Measurements from ENCODE around the gene ASIC3. TPM values are rescaled to one million over a fixed set of nuclear protein-coding genes. Genes with fewer than 3 reads are reported as not detected.

The ASIC3 gene
- total RNA-seq, 1 donor from 2014 or later: not detected

DNA sequence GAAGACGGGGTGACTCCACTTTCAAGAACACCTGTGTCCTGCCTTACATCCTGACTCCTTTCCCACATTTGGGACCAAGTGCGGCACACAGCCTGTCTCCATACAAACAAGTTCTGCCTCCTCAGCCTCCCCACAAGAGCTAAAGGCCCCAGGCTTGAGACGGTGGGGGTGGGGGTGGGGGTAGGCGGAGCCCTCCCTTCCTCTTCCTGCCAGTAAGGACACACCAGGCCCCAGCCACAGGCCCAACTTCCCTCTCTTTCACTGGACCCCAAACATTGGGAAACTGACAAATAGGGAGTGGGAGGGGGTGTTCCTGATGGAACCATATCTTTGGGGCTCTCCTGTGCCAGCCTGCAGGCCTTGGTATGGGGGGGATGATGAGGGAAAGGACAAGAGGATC lies 4.8 kb downstream of the ASIC3 start:
- H3K27me3 ChIP-seq (ENCODE audit: control insufficient read depth in 3 of 3, insufficient read depth in 3 of 3, low read length in 3 of 3): peaks cover 0 to 11% (median 8%) of the 10 kb centered on the region in 3 donors
- H3K27ac ChIP-seq (ENCODE audit: low read depth, low read length): no peak overlapping the region
- no peak overlapping the region for H3K9ac ChIP-seq (ENCODE audit: low read depth in 1 of 3, low read length in 3 of 3)
- peaks cover 0 to 6% (median 4%) of the 10 kb centered on the region in 3 donors for H3K36me3 ChIP-seq (ENCODE audit: control insufficient read depth in 3 of 3, insufficient read depth in 3 of 3, low read length in 3 of 3)
- H3K9me3 ChIP-seq (ENCODE audit: control insufficient read depth in 3 of 3, low read length in 3 of 3): no peaks in the 10 kb centered on the region
- peaks cover 11 to 15% (median 14%) of the 10 kb centered on the region in 3 donors for H3K4me1 ChIP-seq (ENCODE audit: control insufficient read depth in 3 of 3, insufficient read depth in 3 of 3, low read length in 3 of 3)
- H3K4me3 ChIP-seq (ENCODE audit: low read length in 3 of 3): no peak overlapping the region

DNA sequence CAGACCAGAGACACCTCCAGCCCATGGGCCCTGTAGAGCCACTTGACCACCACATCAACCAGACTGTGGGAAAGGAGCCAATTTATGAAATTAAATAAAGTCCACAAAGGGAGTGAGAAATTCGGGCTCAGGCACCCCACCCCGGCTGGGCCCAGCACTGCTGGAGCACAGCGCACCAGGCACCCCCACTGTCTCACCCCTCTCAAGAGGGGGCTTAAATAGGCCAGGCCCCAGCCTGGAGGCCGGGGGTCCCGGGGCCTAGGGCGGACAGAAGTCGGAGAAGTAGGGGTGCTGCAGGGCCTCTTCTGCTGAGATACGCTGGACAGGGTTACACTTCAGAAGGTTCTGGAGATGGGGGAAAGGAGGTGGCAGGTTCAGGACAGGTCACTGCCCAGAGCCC lies 5.4 kb downstream of the ASIC3 start:
- Histone ChIP-seq H3K4me1 (ENCODE audit: control insufficient read depth in 3 of 3, insufficient read depth in 3 of 3, low read length in 3 of 3) (peaks cover 18 to 20% (median 19%) of the 10 kb centered on the region in 3 donors), H3K27ac (ENCODE audit: low read depth, low read length) (no peak overlapping the region), H3K9me3 (ENCODE audit: control insufficient read depth in 3 of 3, low read length in 3 of 3) (no peaks in the 10 kb centered on the region), H3K27me3 (ENCODE audit: control insufficient read depth in 3 of 3, insufficient read depth in 3 of 3, low read length in 3 of 3) (peaks cover 0 to 11% (median 8%) of the 10 kb centered on the region in 3 donors), H3K4me3 (ENCODE audit: low read length in 3 of 3) (no peak overlapping the region), H3K36me3 (ENCODE audit: control insufficient read depth in 3 of 3, insufficient read depth in 3 of 3, low read length in 3 of 3) (peaks cover 0 to 6% (median 4%) of the 10 kb centered on the region in 3 donors), H3K9ac (ENCODE audit: low read depth in 1 of 3, low read length in 3 of 3) (no peak overlapping the region)

DNA sequence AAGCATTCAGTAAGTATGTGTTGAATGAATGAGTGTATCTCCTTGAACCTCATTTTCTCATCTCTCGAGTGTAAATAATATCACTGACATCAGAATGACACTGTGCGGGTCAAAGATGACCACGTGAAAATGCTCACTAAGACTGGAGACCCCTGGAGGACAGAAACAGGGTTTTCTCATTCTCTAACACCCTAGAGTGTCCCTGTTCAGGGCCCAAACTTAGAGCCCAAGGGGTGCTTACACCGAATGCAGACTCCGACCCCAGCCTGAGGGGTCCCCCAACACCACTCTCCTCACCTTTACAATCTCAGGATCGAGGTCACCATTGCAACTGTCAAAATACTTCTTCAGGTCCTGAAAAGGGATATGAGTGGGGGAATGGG lies 7.9 kb downstream of the ASIC3 start:
- Histone ChIP-seq H3K4me3 (ENCODE audit: low read length in 3 of 3) (no peak overlapping the region), H3K36me3 (ENCODE audit: control insufficient read depth in 3 of 3, insufficient read depth in 3 of 3, low read length in 3 of 3) (peaks cover 0 to 6% (median 4%) of the 10 kb centered on the region in 3 donors), H3K9me3 (ENCODE audit: control insufficient read depth in 3 of 3, low read length in 3 of 3) (no peaks in the 10 kb centered on the region), H3K27me3 (ENCODE audit: control insufficient read depth in 3 of 3, insufficient read depth in 3 of 3, low read length in 3 of 3) (no peaks in the 10 kb centered on the region), H3K27ac (ENCODE audit: low read depth, low read length) (no peak overlapping the region), H3K9ac (ENCODE audit: low read depth in 1 of 3, low read length in 3 of 3) (no peak overlapping the region), H3K4me1 (ENCODE audit: control insufficient read depth in 3 of 3, insufficient read depth in 3 of 3, low read length in 3 of 3) (peaks cover 34 to 36% (median 35%) of the 10 kb centered on the region in 3 donors)

DNA sequence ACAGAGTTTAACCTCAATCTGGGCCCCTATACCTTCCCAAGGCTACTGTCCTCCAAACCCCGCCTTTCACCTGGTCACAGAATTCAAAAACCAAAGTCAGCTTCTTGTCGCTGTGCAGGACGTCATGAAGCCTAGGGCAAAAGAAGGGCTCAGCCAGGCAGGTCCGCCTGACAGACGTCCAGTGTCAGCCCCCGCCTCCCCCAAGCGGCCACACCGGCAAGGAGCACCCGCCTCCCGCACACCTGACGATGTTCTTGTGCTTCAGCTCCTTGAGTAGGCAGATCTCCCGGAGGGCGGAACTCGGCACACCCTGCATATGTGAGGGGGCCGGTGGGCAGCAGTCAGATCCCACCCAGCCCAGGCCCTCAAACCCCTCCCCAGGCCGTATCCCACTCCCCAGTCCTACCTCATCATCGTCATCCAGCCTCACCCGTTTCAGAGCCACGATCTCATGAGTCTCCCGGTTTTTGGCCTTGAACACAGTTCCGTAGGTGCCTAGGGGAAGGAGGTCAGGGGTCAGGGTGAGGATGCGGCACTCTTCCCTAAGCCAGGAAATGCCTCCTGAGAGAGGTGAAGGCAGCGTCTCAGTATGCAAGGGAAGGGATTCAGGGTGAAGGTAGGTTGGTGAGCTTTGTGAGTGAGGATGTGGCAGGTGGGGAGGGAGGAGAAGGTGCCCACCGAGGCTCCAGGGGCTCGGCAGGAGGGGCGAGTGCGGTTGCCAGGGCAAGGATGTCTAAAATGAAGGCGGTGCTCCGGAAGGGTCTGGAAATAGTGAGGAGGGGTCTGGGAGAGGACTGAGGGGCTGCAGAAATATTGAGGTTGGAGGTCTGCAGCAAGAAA lies 8.6 kb downstream of the ASIC3 start:
- H3K27ac ChIP-seq (ENCODE audit: low read depth, low read length): peak overlapping the region; percentile 98
- H3K9ac ChIP-seq (ENCODE audit: low read depth in 1 of 3, low read length in 3 of 3): peak overlapping the region; percentile 73 to 90 (median 80)
- H3K4me3 ChIP-seq (ENCODE audit: low read length in 3 of 3): peak overlapping the region; percentile 90 to 95 (median 94)
- H3K36me3 ChIP-seq (ENCODE audit: control insufficient read depth in 3 of 3, insufficient read depth in 3 of 3, low read length in 3 of 3): peaks cover 0 to 6% (median 4%) of the 10 kb centered on the region in 3 donors
- peaks cover 38 to 42% (median 41%) of the 10 kb centered on the region in 3 donors for H3K4me1 ChIP-seq (ENCODE audit: control insufficient read depth in 3 of 3, insufficient read depth in 3 of 3, low read length in 3 of 3)
- H3K27me3 ChIP-seq (ENCODE audit: control insufficient read depth in 3 of 3, insufficient read depth in 3 of 3, low read length in 3 of 3): no peaks in the 10 kb centered on the region
- H3K9me3 ChIP-seq (ENCODE audit: control insufficient read depth in 3 of 3, low read length in 3 of 3): no peaks in the 10 kb centered on the region

DNA sequence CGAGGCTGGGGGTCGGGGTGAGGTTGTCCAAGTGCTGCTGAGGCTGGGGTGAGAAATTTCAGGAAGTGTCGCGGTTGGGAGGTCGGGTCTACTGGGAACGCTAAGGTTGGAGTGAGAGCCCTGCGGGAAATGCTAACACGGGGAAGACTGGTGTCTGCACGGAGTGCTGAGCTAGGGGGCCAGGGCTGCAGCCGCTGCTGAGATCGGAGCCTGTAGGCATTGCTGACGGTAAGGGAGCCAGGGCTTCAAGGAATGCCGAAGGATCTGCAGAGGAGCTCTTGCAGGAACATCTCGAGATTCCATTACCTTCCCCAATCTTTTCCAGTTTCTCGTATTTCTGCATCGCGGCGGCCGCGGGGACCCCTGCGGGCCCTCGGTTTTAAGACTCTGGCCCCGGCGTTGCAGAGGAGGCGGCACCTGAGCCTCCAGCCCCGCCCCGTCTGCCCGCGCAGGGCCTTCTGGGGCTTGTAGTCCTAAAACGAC lies 9.2 kb downstream of the ASIC3 start, which contains the start of gene CDK5:
Gene CDK5 (minus strand): TSS at position 392 of the 483 bp plus-strand sequence. CDS start 49 bp downstream, at position 343.
- Histone ChIP-seq H3K27ac (ENCODE audit: low read depth, low read length) (peak within 1 kb of the TSS; percentile 98), H3K4me3 (ENCODE audit: low read length in 3 of 3) (peak within 1 kb of the TSS; percentile 90 to 95 (median 94)), H3K27me3 (ENCODE audit: control insufficient read depth in 3 of 3, insufficient read depth in 3 of 3, low read length in 3 of 3) (no peaks in the 10 kb centered on the region), H3K9me3 (ENCODE audit: control insufficient read depth in 3 of 3, low read length in 3 of 3) (no peaks in the 10 kb centered on the region), H3K36me3 (ENCODE audit: control insufficient read depth in 3 of 3, insufficient read depth in 3 of 3, low read length in 3 of 3) (peaks cover 0 to 6% (median 4%) of the 10 kb centered on the region in 3 donors), H3K4me1 (ENCODE audit: control insufficient read depth in 3 of 3, insufficient read depth in 3 of 3, low read length in 3 of 3) (peaks cover 40 to 48% (median 47%) of the 10 kb centered on the region in 3 donors), H3K9ac (ENCODE audit: low read depth in 1 of 3, low read length in 3 of 3) (peak within 1 kb of the TSS; percentile 83 to 97 (median 95))

DNA sequence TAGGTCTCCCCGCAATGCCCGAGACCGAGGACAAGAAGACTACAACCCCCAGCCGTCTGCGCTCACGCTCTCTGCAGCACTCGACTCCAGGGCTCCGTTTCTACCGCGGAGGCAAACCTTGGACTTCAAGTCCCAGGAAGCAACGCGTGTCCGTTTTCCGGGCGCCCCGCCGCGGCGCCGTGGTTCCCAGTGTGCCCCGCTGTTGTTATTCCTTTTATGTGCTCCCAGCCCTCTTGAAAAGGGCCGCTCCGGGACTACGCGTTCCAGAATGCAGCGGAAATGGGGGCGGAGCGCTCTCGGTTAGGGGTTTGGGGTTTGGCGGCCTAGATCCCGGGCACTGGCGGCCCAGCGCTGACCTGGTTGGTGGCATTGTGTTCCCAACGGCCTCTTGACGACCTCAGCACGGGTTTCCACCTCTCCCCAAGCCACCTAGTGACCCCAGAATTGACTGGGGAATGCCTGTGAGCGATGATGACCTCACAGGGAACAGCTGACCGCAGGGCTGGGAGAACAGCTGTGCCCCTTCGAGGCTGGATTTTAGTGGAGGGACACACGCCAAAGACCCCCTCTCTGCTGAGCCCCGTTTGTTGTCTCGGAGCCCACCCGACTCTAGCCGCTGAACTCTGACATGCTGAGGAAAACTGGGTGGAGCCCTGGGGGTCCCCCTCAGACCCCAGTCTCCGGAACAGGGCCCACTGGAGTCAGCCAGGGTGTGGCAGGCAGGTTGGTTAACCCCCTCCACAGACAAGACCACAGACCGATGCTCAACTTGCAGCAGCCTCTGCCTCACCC lies 9.9 kb downstream of the ASIC3 start:
- no peaks in the 10 kb centered on the region for H3K27me3 ChIP-seq (ENCODE audit: control insufficient read depth in 3 of 3, insufficient read depth in 3 of 3, low read length in 3 of 3)
- peaks cover 0 to 6% (median 4%) of the 10 kb centered on the region in 3 donors for H3K36me3 ChIP-seq (ENCODE audit: control insufficient read depth in 3 of 3, insufficient read depth in 3 of 3, low read length in 3 of 3)
- peaks cover 43 to 49% (median 48%) of the 10 kb centered on the region in 3 donors for H3K4me1 ChIP-seq (ENCODE audit: control insufficient read depth in 3 of 3, insufficient read depth in 3 of 3, low read length in 3 of 3)
- peak overlapping the region; percentile 90 to 95 (median 94) for H3K4me3 ChIP-seq (ENCODE audit: low read length in 3 of 3)
- peak overlapping the region; percentile 83 to 97 (median 95) for H3K9ac ChIP-seq (ENCODE audit: low read depth in 1 of 3, low read length in 3 of 3)
- H3K27ac ChIP-seq (ENCODE audit: low read depth, low read length): peak overlapping the region; percentile 98
- H3K9me3 ChIP-seq (ENCODE audit: control insufficient read depth in 3 of 3, low read length in 3 of 3): no peaks in the 10 kb centered on the region

DNA sequence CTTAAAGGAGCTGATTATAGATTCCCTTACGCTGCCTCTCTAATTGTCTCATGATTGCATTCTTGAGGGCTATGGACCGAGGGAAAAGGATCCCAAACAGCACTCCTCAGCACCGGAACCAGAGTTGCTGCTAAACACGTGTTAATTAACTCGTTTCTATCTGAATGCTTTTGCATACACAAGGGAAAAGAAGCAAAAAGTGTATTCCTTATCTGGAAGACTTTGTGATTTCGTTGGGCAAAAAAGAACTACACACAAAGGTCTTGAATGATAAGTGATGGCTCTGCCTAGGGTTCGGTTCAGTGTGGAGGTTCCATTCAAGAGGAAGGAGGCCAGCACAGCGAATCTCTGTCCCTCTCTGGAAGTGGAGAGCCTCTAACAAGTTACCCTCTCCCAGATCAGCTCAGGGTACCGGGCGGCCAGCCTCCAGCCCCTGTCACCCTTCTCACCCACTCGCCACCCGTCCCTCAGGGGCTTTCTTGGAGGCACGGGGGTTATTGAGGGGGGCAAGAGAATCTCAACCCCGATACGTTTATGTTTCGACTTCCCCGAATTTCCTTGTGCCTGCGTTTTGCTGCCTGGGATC lies 10.5 kb downstream of the ASIC3 start:
- Histone ChIP-seq H3K27ac (ENCODE audit: low read depth, low read length) (peak overlapping the region; percentile 98), H3K4me1 (ENCODE audit: control insufficient read depth in 3 of 3, insufficient read depth in 3 of 3, low read length in 3 of 3) (peaks cover 47 to 51% (median 49%) of the 10 kb centered on the region in 3 donors), H3K4me3 (ENCODE audit: low read length in 3 of 3) (peak overlapping the region; percentile 86 to 94 (median 90)), H3K27me3 (ENCODE audit: control insufficient read depth in 3 of 3, insufficient read depth in 3 of 3, low read length in 3 of 3) (no peaks in the 10 kb centered on the region), H3K9me3 (ENCODE audit: control insufficient read depth in 3 of 3, low read length in 3 of 3) (no peaks in the 10 kb centered on the region), H3K36me3 (ENCODE audit: control insufficient read depth in 3 of 3, insufficient read depth in 3 of 3, low read length in 3 of 3) (peaks cover 0 to 7% (median 4%) of the 10 kb centered on the region in 3 donors), H3K9ac (ENCODE audit: low read depth in 1 of 3, low read length in 3 of 3) (peak overlapping the region; percentile 83 to 97 (median 95))

DNA sequence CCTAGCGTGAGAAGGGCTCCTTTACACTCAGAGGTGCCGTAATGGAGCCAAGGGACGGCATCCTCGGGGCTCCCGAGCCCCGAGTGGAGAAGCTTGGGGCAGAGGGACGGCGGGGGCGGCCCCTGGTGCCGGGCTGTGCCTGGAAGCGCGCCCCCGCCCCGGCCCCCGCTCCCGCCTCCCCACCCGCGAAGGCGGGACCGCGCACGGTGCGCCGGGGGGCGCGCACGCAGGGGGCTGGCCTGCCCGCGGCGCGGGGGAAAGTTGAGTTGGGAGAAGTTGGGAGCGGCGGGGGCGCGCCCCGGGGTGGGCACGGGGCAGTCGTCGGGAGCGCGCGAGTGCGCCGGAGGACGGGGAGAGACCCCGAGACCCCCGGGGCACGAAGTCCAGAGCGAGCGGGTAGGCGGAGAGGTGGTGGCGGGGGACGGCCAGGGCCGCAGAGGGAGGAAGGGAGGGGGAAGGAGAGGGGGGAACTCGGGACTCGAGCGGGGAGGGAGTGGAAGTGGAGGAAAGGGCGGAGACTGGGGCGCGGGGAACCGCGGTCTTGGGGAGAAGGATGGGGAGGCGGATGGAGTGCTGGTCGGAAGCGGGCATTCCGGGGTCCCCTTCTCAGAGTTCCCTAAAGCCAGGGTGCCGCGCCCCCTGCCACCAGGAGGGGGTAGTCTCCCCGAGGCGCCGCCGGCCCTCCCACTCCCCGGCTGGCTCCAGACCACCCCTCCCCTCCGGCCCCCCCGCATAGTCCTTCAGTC lies 11.2 kb downstream of the ASIC3 start, which contains the start of gene SLC4A2:
Gene SLC4A2 (plus strand): TSS at position 223 of the 746 bp plus-strand sequence. CDS start 2,399 bp downstream, outside the sequence.
- H3K9me3 ChIP-seq (ENCODE audit: control insufficient read depth in 3 of 3, low read length in 3 of 3): no peaks in the 10 kb centered on the region
- peak within 1 kb of the TSS; percentile 98 for H3K27ac ChIP-seq (ENCODE audit: low read depth, low read length)
- H3K36me3 ChIP-seq (ENCODE audit: control insufficient read depth in 3 of 3, insufficient read depth in 3 of 3, low read length in 3 of 3): peaks cover under 1 to 7% (median 3%) of the 10 kb centered on the region in 3 donors
- H3K27me3 ChIP-seq (ENCODE audit: control insufficient read depth in 3 of 3, insufficient read depth in 3 of 3, low read length in 3 of 3): no peaks in the 10 kb centered on the region
- peak within 1 kb of the TSS; percentile 86 to 94 (median 90) for H3K4me3 ChIP-seq (ENCODE audit: low read length in 3 of 3)
- peak within 1 kb of the TSS; percentile 83 to 97 (median 95) for H3K9ac ChIP-seq (ENCODE audit: low read depth in 1 of 3, low read length in 3 of 3)
- peaks cover 47 to 51% (median 49%) of the 10 kb centered on the region in 3 donors for H3K4me1 ChIP-seq (ENCODE audit: control insufficient read depth in 3 of 3, insufficient read depth in 3 of 3, low read length in 3 of 3)

DNA sequence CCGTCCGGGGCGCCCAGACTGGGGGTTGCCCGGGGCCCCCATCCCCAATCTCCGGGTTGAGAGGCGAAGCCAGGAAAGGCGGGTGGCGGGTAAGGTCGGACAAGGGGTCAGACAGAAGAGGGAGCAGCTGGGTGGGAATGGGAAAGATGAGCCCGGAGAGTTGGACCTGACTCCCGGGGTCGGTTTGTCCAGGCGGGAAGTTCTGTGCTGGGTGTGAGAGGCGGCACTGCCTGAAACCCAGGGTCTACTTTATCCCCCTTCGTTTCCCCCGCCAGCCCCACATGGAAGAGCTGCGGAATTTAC lies 11.7 kb downstream of the ASIC3 start:
- H3K27ac ChIP-seq (ENCODE audit: low read depth, low read length): peak overlapping the region; percentile 98
- H3K36me3 ChIP-seq (ENCODE audit: control insufficient read depth in 3 of 3, insufficient read depth in 3 of 3, low read length in 3 of 3): peaks cover 6 to 12% (median 7%) of the 10 kb centered on the region in 3 donors
- H3K27me3 ChIP-seq (ENCODE audit: control insufficient read depth in 3 of 3, insufficient read depth in 3 of 3, low read length in 3 of 3): no peaks in the 10 kb centered on the region
- H3K4me3 ChIP-seq (ENCODE audit: low read length in 3 of 3): peak overlapping the region; percentile 75 to 90 (median 86)
- peaks cover 47 to 51% (median 49%) of the 10 kb centered on the region in 3 donors for H3K4me1 ChIP-seq (ENCODE audit: control insufficient read depth in 3 of 3, insufficient read depth in 3 of 3, low read length in 3 of 3)
- H3K9me3 ChIP-seq (ENCODE audit: control insufficient read depth in 3 of 3, low read length in 3 of 3): no peaks in the 10 kb centered on the region
- peak overlapping the region; percentile 59 to 95 (median 77) for H3K9ac ChIP-seq (ENCODE audit: low read depth in 1 of 3, low read length in 3 of 3)
